GM12875 (cell line): ENCODE data around the gene ITPR1.
"Not testable (repeated sequence)": the region's sequence is repeated elsewhere in the genome, so short reads cannot be mapped to it uniquely, and the experiment has no call there.

Experiments
- H3K4me3 ChIP-seq: one replicate; pipeline ENCODE4 v1.5.1; 2011; ENCODE audit warnings: low read depth, low read length, control low read depth
- TF ChIP-seq, protein P1 (sequence below): IDR thresholded peaks from 2 replicates; pipeline ENCODE4 v1.5.1; 2011; ENCODE audit warnings: low read depth, mild to moderate bottlenecking, control low read depth, inconsistent platforms, low read length, moderate library complexity, borderline replicate concordance; ENCODE audit not compliant: insufficient read depth

The ITPR1 gene

DNA sequence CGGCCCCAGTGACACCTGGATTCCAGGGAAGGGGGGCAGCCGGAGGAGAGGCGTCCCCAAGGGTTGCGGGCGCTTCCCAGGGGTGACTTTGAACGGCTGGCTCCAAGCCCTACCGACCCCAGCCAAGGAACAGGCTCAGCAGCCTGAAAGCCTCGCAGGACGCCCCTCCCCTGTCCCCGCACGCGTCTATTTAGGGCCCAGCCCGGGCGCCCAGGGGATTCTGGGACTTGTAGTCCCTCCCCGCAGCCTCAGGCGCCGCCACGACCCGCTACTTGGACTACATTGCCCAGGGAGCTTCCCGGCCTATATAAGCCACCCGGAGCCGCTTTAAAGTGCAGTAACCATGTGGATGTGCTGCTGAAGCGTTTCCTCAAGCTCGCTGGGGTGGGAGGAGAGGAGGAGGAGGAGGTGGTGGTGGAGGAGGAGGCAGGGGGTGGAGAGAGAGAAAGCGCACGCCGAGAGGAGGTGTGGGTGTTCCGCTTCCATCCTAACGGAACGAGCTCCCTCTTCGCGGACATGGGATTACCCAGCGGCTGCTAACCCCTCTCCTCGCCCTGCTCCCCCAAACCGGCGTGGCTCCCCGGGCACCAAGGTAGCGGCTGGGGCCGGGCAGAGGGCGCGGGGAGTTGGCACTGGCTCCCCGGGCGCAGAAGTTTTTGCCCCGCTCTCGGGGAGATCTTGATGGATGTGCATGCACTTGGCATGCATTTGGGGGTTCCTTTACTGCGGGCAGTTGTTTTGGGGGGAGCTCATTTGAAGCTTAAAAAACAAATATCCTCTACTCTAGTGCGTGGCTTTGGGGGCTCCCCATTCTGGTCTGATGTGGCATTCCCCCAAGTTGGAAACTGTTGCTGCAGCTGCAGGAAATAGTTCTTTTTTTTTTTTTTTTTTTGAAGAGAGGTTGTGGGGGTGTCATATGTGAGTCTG lies at the start of gene ITPR1:
Gene ITPR1, plus strand, starts transcription at position 335 of the 927 bp plus-strand sequence. CDS start 23,144 bp downstream, outside the sequence.
- TF ChIP-seq, protein P1, sequence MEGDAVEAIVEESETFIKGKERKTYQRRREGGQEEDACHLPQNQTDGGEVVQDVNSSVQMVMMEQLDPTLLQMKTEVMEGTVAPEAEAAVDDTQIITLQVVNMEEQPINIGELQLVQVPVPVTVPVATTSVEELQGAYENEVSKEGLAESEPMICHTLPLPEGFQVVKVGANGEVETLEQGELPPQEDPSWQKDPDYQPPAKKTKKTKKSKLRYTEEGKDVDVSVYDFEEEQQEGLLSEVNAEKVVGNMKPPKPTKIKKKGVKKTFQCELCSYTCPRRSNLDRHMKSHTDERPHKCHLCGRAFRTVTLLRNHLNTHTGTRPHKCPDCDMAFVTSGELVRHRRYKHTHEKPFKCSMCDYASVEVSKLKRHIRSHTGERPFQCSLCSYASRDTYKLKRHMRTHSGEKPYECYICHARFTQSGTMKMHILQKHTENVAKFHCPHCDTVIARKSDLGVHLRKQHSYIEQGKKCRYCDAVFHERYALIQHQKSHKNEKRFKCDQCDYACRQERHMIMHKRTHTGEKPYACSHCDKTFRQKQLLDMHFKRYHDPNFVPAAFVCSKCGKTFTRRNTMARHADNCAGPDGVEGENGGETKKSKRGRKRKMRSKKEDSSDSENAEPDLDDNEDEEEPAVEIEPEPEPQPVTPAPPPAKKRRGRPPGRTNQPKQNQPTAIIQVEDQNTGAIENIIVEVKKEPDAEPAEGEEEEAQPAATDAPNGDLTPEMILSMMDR: no peak

GRCh38 chr3:4447295-4447999 lies 45.7 kb upstream of the ITPR1 start:
- H3K4me3 ChIP-seq: no peak overlapping the region
- TF ChIP-seq, protein P1: no peak

More for the DNA sequence above, at the start of gene ITPR1:
- H3K4me3 ChIP-seq: peak within 1 kb of the TSS; percentile 73

GRCh38 chr3:4448187-4448586 lies 45.0 kb upstream of the ITPR1 start:
- no peak overlapping the region for H3K4me3 ChIP-seq
- TF ChIP-seq, protein P1: no peak

- TF ChIP-seq, protein P1: no peak
- H3K4me3 ChIP-seq: no peak overlapping the region
Observed at GRCh38 chr3:4449043-4449805, 43.9 kb upstream of the ITPR1 start.

- TF ChIP-seq, protein P1: no peak
Observed at GRCh38 chr3:4454142-4454541, 39.0 kb upstream of the ITPR1 start.

DNA sequence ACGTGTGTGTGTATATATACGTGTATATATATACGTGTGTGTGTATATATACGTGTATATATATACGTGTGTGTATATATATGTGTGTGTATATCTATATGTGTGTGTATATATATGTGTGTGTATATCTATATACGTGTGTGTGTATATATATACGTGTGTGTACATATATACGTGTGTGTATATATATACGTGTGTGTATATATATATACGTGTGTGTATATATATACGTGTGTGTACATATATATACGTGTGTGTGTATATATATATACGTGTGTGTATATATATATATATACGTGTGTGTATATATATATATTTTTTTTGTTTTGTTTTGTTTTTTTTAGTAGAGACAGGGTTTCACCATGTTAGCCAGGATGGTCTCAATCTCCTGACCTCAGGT lies 36.4 kb upstream of the ITPR1 start:
- H3K4me3 ChIP-seq: not testable (repeated sequence)

More at GRCh38 chr3:4454142-4454541, 39.0 kb upstream of the ITPR1 start:
- no peak overlapping the region for H3K4me3 ChIP-seq

DNA sequence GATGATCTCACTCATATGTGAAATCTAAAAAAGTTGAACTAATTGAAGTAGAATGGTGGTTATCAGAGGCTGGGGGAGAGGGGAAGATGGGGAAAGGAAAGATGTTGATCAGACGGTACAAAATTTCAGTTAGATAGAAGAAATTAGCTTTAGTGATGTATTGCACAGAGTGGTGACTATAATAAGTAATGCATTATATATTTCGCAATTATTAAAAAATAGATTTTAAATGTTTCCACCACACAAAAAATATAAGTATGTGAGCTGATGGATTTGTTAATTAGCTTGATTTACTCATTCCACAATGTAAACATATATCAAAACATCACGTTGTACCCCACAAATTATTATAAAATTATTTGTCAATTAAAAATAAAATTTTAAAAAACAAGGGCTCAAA lies 34.2 kb upstream of the ITPR1 start:
- TF ChIP-seq, protein P1: no peak

More for the DNA sequence above, 34.2 kb upstream of the ITPR1 start:
- H3K4me3 ChIP-seq: no peak overlapping the region
